ENCODE results near the gene TXNRD3.
"Not testable (repeated sequence)": the region's sequence is repeated elsewhere in the genome, so short reads cannot be mapped to it uniquely, and the experiment has no call there.

TXNRD3 gene

GRCh38 chr3:126599101-126599500 lies 55.8 kb downstream of the TXNRD3 start:
- Histone ChIP-seq H2AFZ (ENCODE audit: low read length) (no peak overlapping the region), H3K79me2 (ENCODE audit: insufficient read depth, low read length) (no peaks in the 10 kb centered on the region), H3F3A (ENCODE audit: low read depth) (no peaks in the 10 kb centered on the region), H3K9me3 (ENCODE audit: insufficient read depth, low read depth, low read length) (no peaks in the 10 kb centered on the region; the same call in 1 of the 2 replicates), H3K4me3 (ENCODE audit: low read length, poor library complexity, severe bottlenecking) (no peak overlapping the region), H3K36me3 (ENCODE audit: insufficient read depth, low read length) (no peaks in the 10 kb centered on the region), H4K20me1 (ENCODE audit: insufficient read depth, low read length, poor library complexity, severe bottlenecking) (no peaks in the 10 kb centered on the region), H3K9ac (ENCODE audit: low read depth, low read length, poor library complexity, severe bottlenecking) (no peak overlapping the region), H3K4me2 (ENCODE audit: low read depth, low read length, poor library complexity, severe bottlenecking) (no peak overlapping the region), H3K27me3 (ENCODE audit: insufficient read depth, low read length, poor library complexity, severe bottlenecking) (no peaks in the 10 kb centered on the region), H3K4me1 (ENCODE audit: insufficient read depth, low read length, poor library complexity, severe bottlenecking) (peaks cover 28% of the 10 kb centered on the region), H3K9me2 (replicated peaks; ENCODE audit: low read depth, low read length) (no peaks in the 10 kb centered on the region)
- TF ChIP-seq EZH2phosphoT487 (IDR thresholded peaks at IDR 0.05; ENCODE audit: borderline replicate concordance) (no peak), CTCF (conservative IDR thresholded peaks at IDR 0.05; ENCODE audit: low read length) (no peak)

- H3K4me2 ChIP-seq (ENCODE audit: low read depth, low read length, poor library complexity, severe bottlenecking); H3K4me3 ChIP-seq (ENCODE audit: low read length, poor library complexity, severe bottlenecking); H3F3A ChIP-seq (ENCODE audit: low read depth); H3K9ac ChIP-seq (ENCODE audit: low read depth, low read length, poor library complexity, severe bottlenecking); H3K9me3 ChIP-seq (ENCODE audit: insufficient read depth, low read depth, low read length); H3K9me2 ChIP-seq (replicated peaks; ENCODE audit: low read depth, low read length); H2AFZ ChIP-seq (ENCODE audit: low read length); H3K36me3 ChIP-seq (ENCODE audit: insufficient read depth, low read length); H4K20me1 ChIP-seq (ENCODE audit: insufficient read depth, low read length, poor library complexity, severe bottlenecking); H3K27me3 ChIP-seq (ENCODE audit: insufficient read depth, low read length, poor library complexity, severe bottlenecking); H3K79me2 ChIP-seq (ENCODE audit: insufficient read depth, low read length): not testable (repeated sequence)
- peaks cover 15% of the 10 kb centered on the region for H3K4me1 ChIP-seq (ENCODE audit: insufficient read depth, low read length, poor library complexity, severe bottlenecking)
Observed at GRCh38 chr3:126595479-126595878, 59.4 kb downstream of the TXNRD3 start.

- H4K20me1 ChIP-seq (ENCODE audit: insufficient read depth, low read length, poor library complexity, severe bottlenecking); H3K9me3 ChIP-seq (ENCODE audit: insufficient read depth, low read depth, low read length); H3F3A ChIP-seq (ENCODE audit: low read depth); H3K4me1 ChIP-seq (ENCODE audit: insufficient read depth, low read length, poor library complexity, severe bottlenecking); H3K36me3 ChIP-seq (ENCODE audit: insufficient read depth, low read length); H3K9ac ChIP-seq (ENCODE audit: low read depth, low read length, poor library complexity, severe bottlenecking); H3K9me2 ChIP-seq (replicated peaks; ENCODE audit: low read depth, low read length); H3K79me2 ChIP-seq (ENCODE audit: insufficient read depth, low read length); H3K4me2 ChIP-seq (ENCODE audit: low read depth, low read length, poor library complexity, severe bottlenecking); H3K27me3 ChIP-seq (ENCODE audit: insufficient read depth, low read length, poor library complexity, severe bottlenecking); H2AFZ ChIP-seq (ENCODE audit: low read length); H3K4me3 ChIP-seq (ENCODE audit: low read length, poor library complexity, severe bottlenecking): not testable (repeated sequence)
Observed at GRCh38 chr3:126591515-126591914, 63.4 kb downstream of the TXNRD3 start.

GRCh38 chr3:126582311-126582710 lies 72.6 kb downstream of the TXNRD3 start:
- H3K9me2 ChIP-seq (replicated peaks; ENCODE audit: low read depth, low read length) = no peaks in the 10 kb centered on the region
- H3K4me1 ChIP-seq (ENCODE audit: insufficient read depth, low read length, poor library complexity, severe bottlenecking) = no peaks in the 10 kb centered on the region
- H4K20me1 ChIP-seq (ENCODE audit: insufficient read depth, low read length, poor library complexity, severe bottlenecking) = no peaks in the 10 kb centered on the region
- H3K9me3 ChIP-seq (ENCODE audit: insufficient read depth, low read depth, low read length) = no peaks in the 10 kb centered on the region
- TF ChIP-seq CTCF (conservative IDR thresholded peaks at IDR 0.05; ENCODE audit: low read length) = no peak
- TF ChIP-seq EZH2phosphoT487 (IDR thresholded peaks at IDR 0.05; ENCODE audit: borderline replicate concordance) = no peak
- no peaks in the 10 kb centered on the region for H3F3A ChIP-seq (ENCODE audit: low read depth)
- H3K4me2 ChIP-seq (ENCODE audit: low read depth, low read length, poor library complexity, severe bottlenecking) = no peak overlapping the region
- H2AFZ ChIP-seq (ENCODE audit: low read length) = no peak overlapping the region
- no peak overlapping the region for H3K4me3 ChIP-seq (ENCODE audit: low read length, poor library complexity, severe bottlenecking)
- H3K27me3 ChIP-seq (ENCODE audit: insufficient read depth, low read length, poor library complexity, severe bottlenecking) = no peaks in the 10 kb centered on the region
- H3K9ac ChIP-seq (ENCODE audit: low read depth, low read length, poor library complexity, severe bottlenecking) = no peak overlapping the region
- no peaks in the 10 kb centered on the region for H3K79me2 ChIP-seq (ENCODE audit: insufficient read depth, low read length)
- no peaks in the 10 kb centered on the region for H3K36me3 ChIP-seq (ENCODE audit: insufficient read depth, low read length)
